Fibroblast of mammary gland (primary cell): ENCODE data around the gene YTHDF1.

Experiments
- DNase-seq: peaks from one replicate; pipeline ENCODE4 v3.0.0-alpha.2; 2010; ENCODE audit warnings: low read depth
- H3K4me3 ChIP-seq: 2 replicates; pipeline ENCODE4 v1.5.1; 2011; ENCODE audit warnings: low read depth, mild to moderate bottlenecking, low read length, moderate library complexity; ENCODE audit not compliant: control insufficient read depth
- TF ChIP-seq, protein P1 (sequence below): conservative IDR thresholded peaks from 2 replicates; pipeline ENCODE4 v1.5.1; 2011; ENCODE audit warnings: low read depth, low read length, inconsistent platforms; ENCODE audit not compliant: control insufficient read depth, insufficient read depth

Gene YTHDF1

DNA sequence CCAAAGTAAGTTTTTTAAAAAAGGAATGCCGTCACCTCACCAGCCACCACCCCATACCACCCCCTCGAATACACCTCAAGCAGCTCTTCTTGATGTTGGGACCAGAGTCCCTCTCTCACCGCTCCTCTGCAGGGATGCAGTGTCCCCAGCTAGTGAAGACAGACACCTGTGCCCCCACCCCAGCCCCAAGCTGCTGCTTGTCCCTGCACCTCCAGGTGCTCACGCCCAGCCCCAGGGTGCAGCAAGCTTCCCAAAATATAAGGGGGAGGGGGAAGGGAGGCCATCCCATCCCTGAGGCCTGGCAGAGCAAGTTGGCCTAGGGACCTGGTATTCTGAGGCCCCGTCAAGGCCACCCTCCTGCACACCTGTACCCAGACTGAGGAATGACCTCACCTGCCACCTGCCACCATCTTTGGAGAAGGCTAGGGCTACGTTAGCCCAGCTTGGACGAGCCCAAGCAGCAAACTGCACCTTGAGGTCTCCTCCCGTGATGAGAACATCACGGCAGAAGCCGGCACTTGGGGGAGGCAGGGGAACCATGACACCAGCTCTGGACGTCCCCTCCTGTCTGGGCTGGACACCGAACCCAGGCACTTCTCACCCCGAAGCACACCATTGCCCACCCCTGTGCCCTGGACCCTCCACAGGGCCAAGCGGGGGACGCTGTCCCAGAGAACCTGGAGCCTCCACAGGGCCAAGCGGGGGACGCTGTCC, 25.9 kb downstream of the YTHDF1 start:
- TF ChIP-seq, protein P1, sequence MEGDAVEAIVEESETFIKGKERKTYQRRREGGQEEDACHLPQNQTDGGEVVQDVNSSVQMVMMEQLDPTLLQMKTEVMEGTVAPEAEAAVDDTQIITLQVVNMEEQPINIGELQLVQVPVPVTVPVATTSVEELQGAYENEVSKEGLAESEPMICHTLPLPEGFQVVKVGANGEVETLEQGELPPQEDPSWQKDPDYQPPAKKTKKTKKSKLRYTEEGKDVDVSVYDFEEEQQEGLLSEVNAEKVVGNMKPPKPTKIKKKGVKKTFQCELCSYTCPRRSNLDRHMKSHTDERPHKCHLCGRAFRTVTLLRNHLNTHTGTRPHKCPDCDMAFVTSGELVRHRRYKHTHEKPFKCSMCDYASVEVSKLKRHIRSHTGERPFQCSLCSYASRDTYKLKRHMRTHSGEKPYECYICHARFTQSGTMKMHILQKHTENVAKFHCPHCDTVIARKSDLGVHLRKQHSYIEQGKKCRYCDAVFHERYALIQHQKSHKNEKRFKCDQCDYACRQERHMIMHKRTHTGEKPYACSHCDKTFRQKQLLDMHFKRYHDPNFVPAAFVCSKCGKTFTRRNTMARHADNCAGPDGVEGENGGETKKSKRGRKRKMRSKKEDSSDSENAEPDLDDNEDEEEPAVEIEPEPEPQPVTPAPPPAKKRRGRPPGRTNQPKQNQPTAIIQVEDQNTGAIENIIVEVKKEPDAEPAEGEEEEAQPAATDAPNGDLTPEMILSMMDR: no peak
- no peak for DNase-seq
- no peak overlapping the region for H3K4me3 ChIP-seq

DNA sequence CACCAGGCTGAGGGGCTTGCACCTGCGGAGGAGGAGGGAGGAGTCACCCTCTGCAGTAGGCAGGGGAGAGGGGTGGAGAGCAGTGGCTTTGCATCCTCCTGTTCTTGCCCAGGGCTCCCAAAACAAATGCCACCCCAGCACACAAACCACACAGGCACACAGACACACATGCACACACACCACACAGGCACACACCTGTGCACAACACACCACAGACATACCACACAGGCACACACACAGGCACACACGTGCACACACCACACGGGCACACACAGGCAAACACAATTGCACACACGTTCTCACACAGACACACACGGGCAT, 26.6 kb downstream of the YTHDF1 start:
- no peak for DNase-seq
- H3K4me3 ChIP-seq: no peak overlapping the region
- TF ChIP-seq, protein P1: no peak

DNA sequence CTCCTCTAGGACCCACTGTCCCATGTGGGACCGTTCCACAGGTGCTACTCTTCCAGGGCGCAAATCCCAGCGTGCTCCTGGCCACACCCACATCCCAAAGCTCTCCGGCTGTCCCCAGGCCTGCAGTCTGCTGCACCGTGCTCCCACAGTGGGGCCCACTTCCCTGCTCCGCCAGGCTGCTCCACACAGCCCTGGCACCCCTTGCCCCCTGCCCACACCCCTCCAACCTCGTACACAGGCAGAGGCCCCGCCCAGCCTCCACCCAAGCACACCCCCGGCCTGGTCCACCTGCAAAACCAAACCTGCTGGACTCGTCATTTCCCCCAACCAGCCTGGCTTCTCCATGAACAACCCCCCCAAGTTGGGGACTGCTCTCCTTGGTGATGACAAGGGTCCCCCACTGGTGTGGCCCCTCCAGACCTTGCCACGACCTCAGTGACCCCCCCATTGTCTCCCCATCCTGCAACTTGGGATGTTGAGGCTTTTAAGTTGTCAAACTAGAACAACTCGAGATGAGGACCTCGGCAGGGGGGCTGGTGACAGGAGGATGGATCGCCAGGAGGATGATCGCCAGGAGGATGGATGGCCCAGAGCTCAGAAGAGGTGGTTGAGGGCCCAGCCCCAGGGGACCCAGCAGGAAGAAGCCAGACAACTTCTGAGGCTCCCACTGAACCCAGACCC, 27.1 kb downstream of the YTHDF1 start:
- H3K4me3 ChIP-seq: no peak overlapping the region
- TF ChIP-seq, protein P1: no peak
- DNase-seq: no peak

DNA sequence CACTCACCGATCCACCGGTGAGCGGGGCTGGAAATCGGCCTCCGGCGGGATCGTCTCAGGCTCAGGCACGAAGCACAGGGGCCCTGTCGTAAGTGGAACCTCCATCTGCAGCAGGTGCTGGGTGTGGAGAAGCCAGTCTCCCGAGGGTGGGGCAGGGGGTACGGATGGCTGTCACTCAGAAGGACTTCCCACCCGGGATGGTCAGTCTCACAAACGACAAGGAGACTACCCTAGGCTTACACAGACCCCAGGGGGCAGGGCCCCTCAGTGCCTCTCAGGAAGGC, 27.8 kb downstream of the YTHDF1 start:
- no peak for DNase-seq
- H3K4me3 ChIP-seq: no peak overlapping the region
- TF ChIP-seq, protein P1: no peak

DNA sequence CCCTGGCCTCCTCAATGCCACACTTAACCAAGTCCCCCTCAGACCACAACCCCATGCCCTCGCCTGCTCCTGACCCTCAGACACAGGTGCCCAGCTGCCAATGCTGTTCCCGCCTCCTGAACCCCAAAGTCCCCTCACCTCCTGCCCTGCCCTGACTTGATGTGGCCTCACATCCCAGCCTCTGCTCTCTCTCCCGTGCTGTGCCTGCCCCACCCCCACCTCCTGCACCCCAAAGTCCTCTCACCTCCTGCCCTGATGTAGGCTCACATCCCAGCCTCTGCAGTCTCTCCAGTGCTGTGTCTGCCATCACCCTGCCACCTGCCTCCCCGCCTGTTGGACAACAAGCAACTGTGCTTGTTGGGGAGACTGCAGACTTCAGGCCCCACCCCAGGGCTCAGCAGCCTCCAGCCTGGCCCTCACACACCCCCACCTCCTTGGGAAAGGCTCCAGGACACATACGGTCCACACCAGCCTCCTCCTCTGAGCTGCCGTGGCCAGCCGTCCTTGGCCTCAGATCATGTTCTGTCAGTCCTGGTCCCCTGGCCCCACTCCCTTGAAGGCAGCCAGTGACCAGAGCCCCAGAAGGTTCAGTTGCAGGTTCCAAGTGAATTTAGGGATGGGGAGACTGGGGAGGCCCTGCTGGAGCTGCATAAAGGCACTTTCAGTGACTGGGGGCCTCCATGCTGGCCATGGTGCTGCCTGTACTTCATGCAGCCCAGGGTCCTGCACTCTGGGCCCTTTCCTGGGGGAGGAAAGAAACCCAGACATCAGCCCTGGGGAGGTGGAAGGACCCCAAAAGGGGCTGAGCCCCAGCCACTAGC, 28.4 kb downstream of the YTHDF1 start:
- TF ChIP-seq, protein P1: no peak
- DNase-seq: no peak
- H3K4me3 ChIP-seq: no peak overlapping the region

DNA sequence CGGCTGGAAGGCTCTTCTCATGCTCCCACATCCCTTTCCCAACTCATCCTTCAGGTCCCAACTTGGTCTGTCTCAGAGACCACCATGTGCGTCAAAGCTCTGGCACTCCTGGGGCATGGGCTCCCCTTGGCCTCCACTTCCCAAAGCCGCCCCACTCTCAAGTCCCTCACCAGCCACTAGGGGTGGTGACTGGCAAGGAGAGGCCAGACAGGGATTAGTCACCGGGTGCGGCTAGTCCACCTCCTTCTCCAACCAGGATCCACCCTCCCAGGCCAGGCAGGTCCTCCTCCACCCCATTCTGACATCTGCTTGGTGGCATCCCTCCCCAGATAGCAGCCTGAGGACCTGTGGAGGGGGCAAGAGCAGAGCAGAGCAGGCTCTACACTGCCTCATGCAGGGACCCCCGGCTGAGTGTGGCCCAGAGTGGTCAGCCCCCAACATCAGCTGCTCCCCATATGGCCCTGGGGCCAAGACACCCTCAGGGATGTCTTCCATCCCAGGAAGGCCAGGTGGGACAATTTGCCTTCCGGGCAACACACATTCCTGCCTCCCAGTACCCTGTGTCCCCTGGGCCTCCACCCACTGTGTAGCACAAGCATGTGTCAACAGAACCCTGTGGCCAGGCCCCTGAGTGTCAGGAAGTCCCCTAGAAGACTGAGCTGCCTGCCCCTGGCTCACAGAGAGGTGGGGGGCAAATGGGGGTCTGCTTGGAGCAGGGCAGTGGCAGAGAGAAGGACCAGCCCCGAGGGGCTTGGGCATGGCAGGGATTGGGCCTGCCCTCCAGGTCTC, 29.2 kb downstream of the YTHDF1 start:
- no peak for DNase-seq
- TF ChIP-seq, protein P1: no peak

More for the DNA sequence above, 29.2 kb downstream of the YTHDF1 start:
- H3K4me3 ChIP-seq: no peak overlapping the region
